HepG2 (cell line): ENCODE data around the gene RGS19. TPM values are rescaled to one million over a fixed set of nuclear protein-coding genes. Genes with fewer than 3 reads are reported as not detected.

Source experiments
- E2F2 ChIP-seq: sonication (generic); formaldehyde crosslinking; IDR thresholded peaks from 2 replicates; pipeline ENCODE4 v1.4.0; 2020; ENCODE audit warnings: missing genetic modification reagents, borderline replicate concordance
- EHMT2 ChIP-seq: fragments of 200-600 bp; sonication (generic); IDR thresholded peaks from 2 replicates; pipeline ENCODE4 v1.7.0; 2017; ENCODE audit warnings: antibody characterized with exemption, low read depth, low read length, borderline replicate concordance
- GATAD1 ChIP-seq: IDR thresholded peaks from 2 replicates; pipeline ENCODE4 v1.6.1; 2016; ENCODE audit warnings: missing genetic modification reagents, missing compliant biosample characterization
- HNRNPH1 ChIP-seq: fragments of 200-400 bp; formaldehyde crosslinking; optimal IDR thresholded peaks from 2 replicates; pipeline ENCODE3; 2017; ENCODE audit warnings: mild to moderate bottlenecking, low read depth, low read length
- KDM2A ChIP-seq: sonication (generic); formaldehyde crosslinking; IDR thresholded peaks from 2 replicates; pipeline ENCODE4 v1.4.0; 2020; ENCODE audit warnings: low read depth, missing genetic modification reagents, borderline replicate concordance
- MED13 ChIP-seq: sonication (generic); formaldehyde crosslinking; IDR thresholded peaks from 2 replicates; pipeline ENCODE4 v1.5.0; 2020; ENCODE audit warnings: missing genetic modification reagents
- RELA ChIP-seq: sonication (generic); formaldehyde crosslinking; IDR thresholded peaks from 2 replicates; pipeline ENCODE4 v1.4.0; 2020; ENCODE audit warnings: missing genetic modification reagents
- REPIN1 ChIP-seq: sonication (generic); formaldehyde crosslinking; IDR thresholded peaks from 2 replicates; pipeline ENCODE4 v1.8.0; 2022; ENCODE audit warnings: missing genetic modification reagents, low read depth, mild to moderate bottlenecking, borderline replicate concordance
- SAP130 ChIP-seq: IDR thresholded peaks from 2 replicates; pipeline ENCODE4 v1.6.1; 2016; ENCODE audit warnings: low read depth
- SIN3A ChIP-seq: IDR thresholded peaks from 2 replicates; pipeline ENCODE4 v1.6.1; 2011; ENCODE audit warnings: low read depth, mild to moderate bottlenecking, control low read depth, low read length, borderline replicate concordance
- TBX2 ChIP-seq: sonication (generic); formaldehyde crosslinking; IDR thresholded peaks from 2 replicates; pipeline ENCODE4 v1.5.0; 2020; ENCODE audit warnings: missing genetic modification reagents, mild to moderate bottlenecking, borderline replicate concordance
- ZC3H4 ChIP-seq: sonication (generic); formaldehyde crosslinking; IDR thresholded peaks from 2 replicates; pipeline ENCODE4 v1.4.0; 2020; ENCODE audit warnings: missing genetic modification reagents, borderline replicate concordance
- ZNF280D ChIP-seq: sonication (generic); formaldehyde crosslinking; IDR thresholded peaks from 2 replicates; pipeline ENCODE4 v1.5.1; 2020; ENCODE audit warnings: mild to moderate bottlenecking, missing genetic modification reagents
- ZNF350 ChIP-seq: sonication (generic); formaldehyde crosslinking; IDR thresholded peaks from 2 replicates; pipeline ENCODE4 v1.4.0; 2020; ENCODE audit warnings: mild to moderate bottlenecking, low read depth, missing genetic modification reagents, borderline replicate concordance
- ZNF432 ChIP-seq: sonication (generic); formaldehyde crosslinking; IDR thresholded peaks from 2 replicates; pipeline ENCODE4 v1.5.0; 2020; ENCODE audit warnings: missing genetic modification reagents, mild to moderate bottlenecking, borderline replicate concordance
- ZNF558 ChIP-seq: sonication (generic); formaldehyde crosslinking; IDR thresholded peaks from 2 replicates; pipeline ENCODE4 v1.9.0; 2022; ENCODE audit warnings: mild to moderate bottlenecking, missing genetic modification reagents, borderline replicate concordance
- ZNF644 ChIP-seq: IDR thresholded peaks from 2 replicates; pipeline ENCODE4 v1.6.1; 2016; ENCODE audit warnings: low read depth
- ZNF782 ChIP-seq: sonication (generic); formaldehyde crosslinking; IDR thresholded peaks from 2 replicates; pipeline ENCODE4 v1.4.0; 2020; ENCODE audit warnings: missing genetic modification reagents, mild to moderate bottlenecking, borderline replicate concordance
- polyA plus RNA-seq, 8 experiments: library from polyadenylated mRNA; depleted of rRNA in 3 of 8; stranded (reverse) in 7 of 8; unstranded in 1 of 8; fragments of >200 nt; fragmentation: Illumina TruSeq in 4 of 8; extraction: Trizol in 4 of 8; gene quantifications; 2 replicates each; pipeline versions ENCODE4 v1.2.1 to v1.2.3, GENCODE V29; 2011 to 2016; ENCODE audit warnings: low read depth in 4 of 8, missing spikeins in 1 of 8, mixed read lengths in 1 of 8; ENCODE audit not compliant: insufficient read depth in 1 of 8
- total RNA-seq, 5 experiments: library from RNA; depleted of rRNA; stranded (reverse); fragments of >200 nt; fragmentation: Illumina TruSeq; extraction: Trizol; gene quantifications; 2 replicates each; pipeline ENCODE4 v1.2.3, GENCODE V29; 2016; ENCODE audit warnings: low read depth in 1 of 5
- TF ChIP-seq, protein P1 (sequence below): sonication (generic); formaldehyde crosslinking; IDR thresholded peaks from 2 replicates; pipeline ENCODE4 v1.5.0; 2020; ENCODE audit warnings: mild to moderate bottlenecking, low read depth, missing genetic modification reagents, borderline replicate concordance
- TF ChIP-seq, protein P2 (sequence below): sonication (generic); formaldehyde crosslinking; IDR thresholded peaks from 2 replicates; pipeline ENCODE4 v1.4.0; 2020; ENCODE audit warnings: missing genetic modification reagents
- TF ChIP-seq, protein P3 (sequence below): sonication (generic); formaldehyde crosslinking; IDR thresholded peaks from 2 replicates; pipeline ENCODE4 v1.5.1; 2020; ENCODE audit warnings: missing genetic modification reagents, mild to moderate bottlenecking, borderline replicate concordance

The RGS19 gene
- total and polyA plus RNA-seq, 2 of the 13 experiments (the other 11 are each of a cell fraction or from before 2014, with no cell fraction given) = 10.7 to 11.9 TPM

DNA sequence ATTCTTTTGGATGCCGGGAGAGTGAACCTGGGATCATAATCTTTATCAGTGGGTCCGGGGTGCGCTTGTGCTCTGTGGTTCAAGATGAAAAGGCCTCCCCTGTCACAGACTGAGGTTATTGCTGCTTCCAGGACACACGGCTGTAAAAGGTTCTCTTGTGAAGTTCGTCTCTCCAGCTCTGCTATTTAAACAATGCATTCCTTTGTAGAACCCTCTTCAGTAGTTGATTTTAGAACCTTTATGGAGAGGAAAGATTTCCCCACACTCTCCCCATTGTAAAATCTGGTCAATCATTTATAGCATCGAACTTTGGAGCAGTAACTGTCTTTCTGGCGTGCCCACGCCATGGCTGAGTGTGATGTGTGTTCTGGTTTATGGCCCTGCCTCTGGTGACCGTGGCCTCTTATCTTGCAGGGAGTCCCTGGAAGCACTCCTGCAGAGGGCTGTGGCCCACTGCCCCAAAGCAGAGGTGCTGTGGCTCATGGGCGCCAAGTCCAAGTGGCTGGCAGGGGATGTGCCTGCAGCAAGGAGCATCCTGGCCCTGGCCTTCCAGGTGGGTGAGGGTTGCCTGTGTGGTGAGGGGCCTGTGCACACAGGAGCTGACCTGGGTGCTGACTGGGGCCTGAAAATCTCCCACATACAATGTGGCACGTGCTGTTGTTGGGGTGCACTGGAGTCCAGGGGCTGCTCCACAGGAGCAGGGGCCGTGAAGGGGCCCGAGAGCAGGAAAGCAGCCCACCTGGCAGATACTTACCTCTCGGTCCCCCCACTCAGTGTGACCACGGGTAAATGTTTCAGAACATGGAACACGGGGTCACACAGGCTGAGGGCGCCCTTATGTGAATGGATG, 55.0 kb downstream of the RGS19 start (continued):
- TF ChIP-seq, protein P1, sequence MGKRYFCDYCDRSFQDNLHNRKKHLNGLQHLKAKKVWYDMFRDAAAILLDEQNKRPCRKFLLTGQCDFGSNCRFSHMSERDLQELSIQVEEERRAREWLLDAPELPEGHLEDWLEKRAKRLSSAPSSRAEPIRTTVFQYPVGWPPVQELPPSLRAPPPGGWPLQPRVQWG (CRISPR knock-in tag) = no peak
- TF ChIP-seq GATAD1 (CRISPR knock-in tag) (peak; percentile 27), ZNF644 (CRISPR knock-in tag) (peak; percentile 64; the same call in 1 of the 2 replicates), SIN3A (peak; percentile 47; the same call in 1 of the 2 replicates), ZNF432 (no peak), ZNF558 (CRISPR knock-in tag) (no peak), ZNF280D (CRISPR knock-in tag) (no peak), MED13 (no peak), HNRNPH1 (no peak), KDM2A (CRISPR knock-in tag) (peak; percentile 59), REPIN1 (CRISPR knock-in tag) (peak; percentile 98), ZNF782 (CRISPR knock-in tag) (no peak; the same call in 1 of the 2 replicates), E2F2 (CRISPR knock-in tag) (peak; percentile 68; the same call in 1 of the 2 replicates), SAP130 (CRISPR knock-in tag) (peak; percentile 85), TBX2 (CRISPR knock-in tag) (peak; percentile 93), ZNF350 (CRISPR knock-in tag) (no peak; the same call in 1 of the 2 replicates), RELA (no peak), ZC3H4 (CRISPR knock-in tag) (no peak), EHMT2 (peak; percentile 57; the same call in 1 of the 2 replicates)
- TF ChIP-seq, protein P2, sequence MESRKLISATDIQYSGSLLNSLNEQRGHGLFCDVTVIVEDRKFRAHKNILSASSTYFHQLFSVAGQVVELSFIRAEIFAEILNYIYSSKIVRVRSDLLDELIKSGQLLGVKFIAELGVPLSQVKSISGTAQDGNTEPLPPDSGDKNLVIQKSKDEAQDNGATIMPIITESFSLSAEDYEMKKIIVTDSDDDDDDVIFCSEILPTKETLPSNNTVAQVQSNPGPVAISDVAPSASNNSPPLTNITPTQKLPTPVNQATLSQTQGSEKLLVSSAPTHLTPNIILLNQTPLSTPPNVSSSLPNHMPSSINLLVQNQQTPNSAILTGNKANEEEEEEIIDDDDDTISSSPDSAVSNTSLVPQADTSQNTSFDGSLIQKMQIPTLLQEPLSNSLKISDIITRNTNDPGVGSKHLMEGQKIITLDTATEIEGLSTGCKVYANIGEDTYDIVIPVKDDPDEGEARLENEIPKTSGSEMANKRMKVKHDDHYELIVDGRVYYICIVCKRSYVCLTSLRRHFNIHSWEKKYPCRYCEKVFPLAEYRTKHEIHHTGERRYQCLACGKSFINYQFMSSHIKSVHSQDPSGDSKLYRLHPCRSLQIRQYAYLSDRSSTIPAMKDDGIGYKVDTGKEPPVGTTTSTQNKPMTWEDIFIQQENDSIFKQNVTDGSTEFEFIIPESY = peak; percentile 4; the same call in 1 of the 2 replicates
- TF ChIP-seq, protein P3, sequence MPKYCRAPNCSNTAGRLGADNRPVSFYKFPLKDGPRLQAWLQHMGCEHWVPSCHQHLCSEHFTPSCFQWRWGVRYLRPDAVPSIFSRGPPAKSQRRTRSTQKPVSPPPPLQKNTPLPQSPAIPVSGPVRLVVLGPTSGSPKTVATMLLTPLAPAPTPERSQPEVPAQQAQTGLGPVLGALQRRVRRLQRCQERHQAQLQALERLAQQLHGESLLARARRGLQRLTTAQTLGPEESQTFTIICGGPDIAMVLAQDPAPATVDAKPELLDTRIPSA (CRISPR knock-in tag) = no peak
